SK-N-SH (cell line): ENCODE data around the gene CLTCL1. TPM values are rescaled to one million over a fixed set of nuclear protein-coding genes. Genes with fewer than 3 reads are reported as not detected.

Source experiments
- CTCF ChIA-PET: fragments of 300-600, 350-600 bp; formaldehyde crosslinking; extraction: SDS; loops from one replicate; lab custom pipeline; 2021; lab: Yijun Ruan, JAX
- POLR2A ChIA-PET: fragments of 350-600 bp; sonication (Branson Sonifier 250); formaldehyde crosslinking; extraction: SDS; loops from one replicate; lab custom pipeline; 2020; ENCODE audit warnings: antibody characterized with exemption, inconsistent platforms; lab: Yijun Ruan, JAX
- DNase-seq: peaks from one replicate; pipeline ENCODE4 v3.0.0; 2012
- H2AFZ ChIP-seq: fragments of 200-600 bp; sonication (generic); 2 replicates; pipeline ENCODE4 v1.8.1; 2016; ENCODE audit warnings: antibody characterized with exemption, mild to moderate bottlenecking, low read depth
- H3F3A ChIP-seq: fragments of 200-600 bp; sonication (generic); replicated peaks from 2 replicates; pipeline ENCODE3; 2016; ENCODE audit warnings: antibody characterized with exemption, mild to moderate bottlenecking; ENCODE audit not compliant: insufficient read depth
- H3K27ac ChIP-seq, 2 experiments: fragments of 200-500 bp in 1 of 2; fragments of 200-600 bp in 1 of 2; sonication (Bioruptor generic) in 1 of 2; sonication (generic), shearing (Covaris generic) in 1 of 2; 2 replicates each; pipeline versions ENCODE4 v1.5.1 to v1.6.1; 2014 to 2016; ENCODE audit warnings: low read depth in 2 of 2, inconsistent platforms in 1 of 2, low read length in 1 of 2, mild to moderate bottlenecking in 1 of 2, mixed read lengths in 1 of 2
- H3K27me3 ChIP-seq: fragments of 200-600 bp; sonication (generic), shearing (Covaris generic); 2 replicates; pipeline ENCODE4 v1.6.1; 2016; ENCODE audit warnings: mixed run types; ENCODE audit not compliant: insufficient read depth
- H3K36me3 ChIP-seq, 2 experiments: fragments of 200-500 bp in 1 of 2; fragments of 200-600 bp in 1 of 2; sonication (Bioruptor generic) in 1 of 2; sonication (generic) in 1 of 2; replicated peaks in 1 of 2; 2 replicates each; pipeline versions ENCODE3 to v1.5.1; 2014 to 2016; ENCODE audit warnings: low read length in 1 of 2, mild to moderate bottlenecking in 1 of 2; ENCODE audit not compliant: insufficient read depth in 2 of 2, control insufficient read depth in 1 of 2
- H3K4me1 ChIP-seq, 2 experiments: fragments of 200-500 bp in 1 of 2; fragments of 200-600 bp in 1 of 2; sonication (Bioruptor generic) in 1 of 2; sonication (generic), shearing (Covaris generic) in 1 of 2; 2 replicates each; pipeline versions ENCODE4 v1.5.1 to v1.6.1; 2014 to 2016; ENCODE audit warnings: low read depth in 1 of 2, low read length in 1 of 2, mixed run types in 1 of 2; ENCODE audit not compliant: insufficient read depth in 2 of 2, control insufficient read depth in 1 of 2
- H3K4me2 ChIP-seq: fragments of 200-600 bp; sonication (generic), shearing (Covaris generic); 2 replicates; pipeline ENCODE4 v1.6.1; 2017; ENCODE audit warnings: mixed run types
- H3K4me3 ChIP-seq, 2 experiments: fragments of 200-500 bp in 1 of 2; fragments of 200-600 bp in 1 of 2; sonication (Bioruptor generic) in 1 of 2; sonication (generic), shearing (Covaris generic) in 1 of 2; 2 replicates each; pipeline versions ENCODE4 v1.5.1 to v1.8.1; 2014 to 2016; ENCODE audit warnings: low read depth in 2 of 2, inconsistent platforms in 1 of 2, low read length in 1 of 2, mild to moderate bottlenecking in 1 of 2, mixed read lengths in 1 of 2, moderate library complexity in 1 of 2
- H3K79me2 ChIP-seq: fragments of 200-600 bp; sonication (generic); 2 replicates; pipeline ENCODE4 v1.8.1; 2017; ENCODE audit warnings: mild to moderate bottlenecking; ENCODE audit not compliant: insufficient read depth
- H3K9ac ChIP-seq: fragments of 200-600 bp; sonication (generic); 2 replicates; pipeline ENCODE4 v1.6.1; 2017; ENCODE audit warnings: mixed run types
- H3K9me2 ChIP-seq: fragments of 200-600 bp; sonication (generic); 2 replicates; pipeline ENCODE4 v1.6.1; 2017; ENCODE audit warnings: mixed run types
- H3K9me3 ChIP-seq: fragments of 200-600 bp; sonication (generic); 2 replicates; pipeline ENCODE4 v1.6.1; 2017; ENCODE audit warnings: mixed run types, mild to moderate bottlenecking, moderate library complexity
- H4K20me1 ChIP-seq: fragments of 200-600 bp; sonication (generic); 2 replicates; pipeline ENCODE4 v1.6.1; 2017; ENCODE audit warnings: mild to moderate bottlenecking, mixed run types; ENCODE audit not compliant: insufficient read depth
- CHD2 ChIP-seq: fragments of 150-350 bp; IDR thresholded peaks from 2 replicates; pipeline ENCODE4 v1.6.1; 2018; ENCODE audit warnings: low read length; ENCODE audit not compliant: partially characterized antibody
- ELF1 ChIP-seq: IDR thresholded peaks from 2 replicates; pipeline ENCODE4 v1.4.0; 2012
- EP300 ChIP-seq, 2 experiments: IDR thresholded peaks; 2 replicates each; pipeline versions ENCODE4 v1.4.0 to v1.6.1; 2012; ENCODE audit warnings: borderline replicate concordance in 1 of 2, low read depth in 1 of 2, low read length in 1 of 2
- GABPA ChIP-seq: IDR thresholded peaks from 2 replicates; pipeline ENCODE4 v1.4.0; 2012; ENCODE audit warnings: low read depth, mild to moderate bottlenecking
- GATA2 ChIP-seq: sonication (generic); formaldehyde crosslinking; IDR thresholded peaks from 2 replicates; pipeline ENCODE4 v1.5.0; 2020; ENCODE audit warnings: mild to moderate bottlenecking, missing genetic modification reagents
- JUND ChIP-seq: IDR thresholded peaks from 2 replicates; pipeline ENCODE4 v1.4.0; 2012
- MEF2A ChIP-seq: IDR thresholded peaks from 2 replicates; pipeline ENCODE4 v1.4.0; 2012; ENCODE audit warnings: low read depth, borderline replicate concordance
- MXI1 ChIP-seq: IDR thresholded peaks from 2 replicates; pipeline ENCODE4 v1.6.1; 2012; ENCODE audit warnings: mild to moderate bottlenecking, low read depth, low read length, improper control_type of control experiment
- NFIC ChIP-seq: IDR thresholded peaks from 2 replicates; pipeline ENCODE4 v1.4.0; 2012; ENCODE audit warnings: borderline replicate concordance
- RAD21 ChIP-seq: IDR thresholded peaks from 2 replicates; pipeline ENCODE4 v1.6.1; 2012; ENCODE audit warnings: mild to moderate bottlenecking, low read length
- RCOR1 ChIP-seq: fragments of 150-350 bp; IDR thresholded peaks from 2 replicates; pipeline ENCODE4 v1.6.1; 2017; ENCODE audit warnings: antibody characterized with exemption, low read length
- RFX5 ChIP-seq: IDR thresholded peaks from 2 replicates; pipeline ENCODE4 v1.6.1; 2012; ENCODE audit warnings: mild to moderate bottlenecking, improper control_type of control experiment, low read length
- SIN3A ChIP-seq: IDR thresholded peaks from 2 replicates; pipeline ENCODE4 v1.6.1; 2012; ENCODE audit warnings: low read depth, mild to moderate bottlenecking, low read length, moderate library complexity, borderline replicate concordance
- TCF12 ChIP-seq: IDR thresholded peaks from 2 replicates; pipeline ENCODE4 v1.4.0; 2012
- TEAD4 ChIP-seq: IDR thresholded peaks from 2 replicates; pipeline ENCODE4 v1.4.0; 2012; ENCODE audit warnings: mild to moderate bottlenecking, borderline replicate concordance; ENCODE audit not compliant: insufficient read depth
- YY1 ChIP-seq: IDR thresholded peaks from 2 replicates; pipeline ENCODE4 v1.4.0; 2012; ENCODE audit warnings: low read depth, mild to moderate bottlenecking
- WGBS: methylation state at CpG from one replicate; pipeline ENCODE4 v1.1.6; 2017; ENCODE audit warnings: low lambda C conversion rate; 5-methylcytosine and 5-hydroxymethylcytosine counted together
- polyA plus RNA-seq, 3 experiments: library from polyadenylated mRNA; depleted of rRNA; stranded (reverse); fragments of >200 nt; gene quantifications; 2 replicates each; pipeline ENCODE4 v1.2.3, GENCODE V29; 2012
- TF ChIP-seq, protein P1 (sequence below): IDR thresholded peaks from 2 replicates; pipeline ENCODE4 v1.4.0; 2012; ENCODE audit warnings: low read depth, borderline replicate concordance
- TF ChIP-seq, protein P2 (sequence below): IDR thresholded peaks from 2 replicates; pipeline ENCODE4 v1.4.0; 2012; ENCODE audit warnings: low read depth
- TF ChIP-seq, protein P3 (sequence below): IDR thresholded peaks from 2 replicates; pipeline ENCODE4; 2012
- TF ChIP-seq, protein P4 (sequence below): fragments of 150-350 bp; IDR thresholded peaks from 2 replicates; pipeline ENCODE4 v1.6.1; 2016; ENCODE audit warnings: mild to moderate bottlenecking, low read depth, low read length

CLTCL1 gene
- polyA plus RNA-seq, 1 of the 3 experiments (the other 2 are of a cell fraction): 6.7 TPM

DNA sequence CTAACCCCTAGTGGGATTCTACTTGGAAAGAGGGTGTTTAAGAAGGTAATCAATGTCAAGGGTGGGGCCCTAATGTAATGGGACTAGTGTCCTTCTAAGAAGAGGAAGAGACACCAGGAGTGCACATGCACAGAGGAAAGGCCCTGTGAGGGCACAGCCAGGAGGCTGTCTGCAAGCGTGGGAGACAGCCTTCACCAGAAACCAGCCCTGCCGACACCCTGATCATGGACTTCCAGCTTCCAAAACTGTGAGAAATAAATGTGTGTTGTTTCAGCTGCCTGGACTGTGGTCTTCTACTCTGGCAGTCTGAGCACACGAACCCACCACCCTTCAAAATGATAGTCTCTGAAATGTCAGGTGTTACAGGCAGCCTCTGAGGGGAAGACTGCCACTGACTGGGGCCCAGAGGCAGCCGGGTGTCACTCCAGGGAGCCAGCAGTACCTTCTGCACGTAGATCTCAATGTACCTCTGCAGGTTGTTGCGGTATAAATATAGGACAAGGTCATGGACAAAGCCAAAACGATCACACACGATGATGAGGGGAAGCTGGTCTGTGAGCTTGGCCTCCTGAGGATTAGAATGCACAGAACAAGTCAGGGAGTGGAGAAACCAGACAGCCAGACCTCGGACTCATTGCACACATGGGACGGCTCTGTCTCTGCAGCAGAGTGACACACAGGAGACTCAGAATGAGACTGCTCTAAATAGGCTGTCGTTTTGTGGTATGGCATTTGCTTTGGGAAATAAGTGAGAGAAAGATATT is 69.1 kb downstream of the CLTCL1 start:
- Histone ChIP-seq H3K79me2 (no peaks in the 10 kb centered on the region), H3F3A (no peaks in the 10 kb centered on the region), H3K27me3 (no peaks in the 10 kb centered on the region), H3K36me3 (peaks cover 38 to 56% of the 10 kb centered on the region in 2 experiments), H3K4me1 (peaks cover 0 to 14% of the 10 kb centered on the region in 2 experiments; a peak in 2 of 4 replicates), H3K9me3 (no peaks in the 10 kb centered on the region), H3K27ac (no peak overlapping the region), H3K9ac (no peak overlapping the region), H3K9me2 (no peaks in the 10 kb centered on the region), H3K4me3 (no peak overlapping the region), H3K4me2 (no peak overlapping the region), H4K20me1 (no peaks in the 10 kb centered on the region)
- DNase-seq: no peak
- POLR2A ChIA-PET: no interaction called here
- CTCF ChIA-PET: interaction anchor here (1.4 kb wide), 1 partner anchor 38 kb away, joined by 4 read pairs; no protein-coding TSS in a partner anchor
- TF ChIP-seq NFIC (no peak), GATA2 (CRISPR knock-in tag) (no peak), SIN3A (no peak), YY1 (no peak), RFX5 (no peak), EP300 (IDR thresholded peaks at IDR 0.05; ENCODE audit: borderline replicate concordance in 1 of 2, low read depth in 1 of 2, low read length in 1 of 2) (no peak), TCF12 (no peak), RCOR1 (no peak), CHD2 (no peak), MEF2A (no peak), RAD21 (no peak), MXI1 (no peak), GABPA (no peak), TEAD4 (no peak), JUND (no peak), ELF1 (no peak)
- TF ChIP-seq, protein P1, sequence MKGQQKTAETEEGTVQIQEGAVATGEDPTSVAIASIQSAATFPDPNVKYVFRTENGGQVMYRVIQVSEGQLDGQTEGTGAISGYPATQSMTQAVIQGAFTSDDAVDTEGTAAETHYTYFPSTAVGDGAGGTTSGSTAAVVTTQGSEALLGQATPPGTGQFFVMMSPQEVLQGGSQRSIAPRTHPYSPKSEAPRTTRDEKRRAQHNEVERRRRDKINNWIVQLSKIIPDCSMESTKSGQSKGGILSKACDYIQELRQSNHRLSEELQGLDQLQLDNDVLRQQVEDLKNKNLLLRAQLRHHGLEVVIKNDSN: no peak
- TF ChIP-seq, protein P2, sequence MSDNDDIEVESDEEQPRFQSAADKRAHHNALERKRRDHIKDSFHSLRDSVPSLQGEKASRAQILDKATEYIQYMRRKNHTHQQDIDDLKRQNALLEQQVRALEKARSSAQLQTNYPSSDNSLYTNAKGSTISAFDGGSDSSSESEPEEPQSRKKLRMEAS: no peak
- TF ChIP-seq, protein P3, sequence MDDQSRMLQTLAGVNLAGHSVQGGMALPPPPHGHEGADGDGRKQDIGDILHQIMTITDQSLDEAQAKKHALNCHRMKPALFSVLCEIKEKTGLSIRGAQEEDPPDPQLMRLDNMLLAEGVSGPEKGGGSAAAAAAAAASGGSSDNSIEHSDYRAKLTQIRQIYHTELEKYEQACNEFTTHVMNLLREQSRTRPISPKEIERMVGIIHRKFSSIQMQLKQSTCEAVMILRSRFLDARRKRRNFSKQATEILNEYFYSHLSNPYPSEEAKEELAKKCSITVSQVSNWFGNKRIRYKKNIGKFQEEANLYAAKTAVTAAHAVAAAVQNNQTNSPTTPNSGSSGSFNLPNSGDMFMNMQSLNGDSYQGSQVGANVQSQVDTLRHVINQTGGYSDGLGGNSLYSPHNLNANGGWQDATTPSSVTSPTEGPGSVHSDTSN: no peak
- TF ChIP-seq, protein P4, sequence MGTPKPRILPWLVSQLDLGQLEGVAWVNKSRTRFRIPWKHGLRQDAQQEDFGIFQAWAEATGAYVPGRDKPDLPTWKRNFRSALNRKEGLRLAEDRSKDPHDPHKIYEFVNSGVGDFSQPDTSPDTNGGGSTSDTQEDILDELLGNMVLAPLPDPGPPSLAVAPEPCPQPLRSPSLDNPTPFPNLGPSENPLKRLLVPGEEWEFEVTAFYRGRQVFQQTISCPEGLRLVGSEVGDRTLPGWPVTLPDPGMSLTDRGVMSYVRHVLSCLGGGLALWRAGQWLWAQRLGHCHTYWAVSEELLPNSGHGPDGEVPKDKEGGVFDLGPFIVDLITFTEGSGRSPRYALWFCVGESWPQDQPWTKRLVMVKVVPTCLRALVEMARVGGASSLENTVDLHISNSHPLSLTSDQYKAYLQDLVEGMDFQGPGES: no peak
- TF ChIP-seq, all 33 proteins: peak for 0
- H2AFZ ChIP-seq: no peak overlapping the region
- WGBS: 93% methylated on average over 10 of the region's 11 CpGs
